Osteocyte (in vitro differentiated cells): ENCODE results near the gene NRIP1. TPM values are rescaled to one million over a fixed set of nuclear protein-coding genes. Genes with fewer than 3 reads are reported as not detected.

Source experiments
- DNase-seq: peaks from one replicate; pipeline ENCODE4 v3.0.0; 2021; ENCODE audit warnings: mixed read lengths; ENCODE audit not compliant: unreplicated experiment; ENCODE audit errors: extremely low spot score
- H3K27ac Mint-ChIP-seq: one replicate; pipeline ENCODE4 v1.8.0; 2021; ENCODE audit warnings: mild to moderate bottlenecking, mixed read lengths; ENCODE audit not compliant: unreplicated experiment
- H3K27me3 Mint-ChIP-seq: one replicate; pipeline ENCODE4 v1.8.0; 2021; ENCODE audit warnings: mixed read lengths; ENCODE audit not compliant: unreplicated experiment
- H3K36me3 Mint-ChIP-seq: one replicate; pipeline ENCODE4 v1.8.0; 2021; ENCODE audit warnings: mixed read lengths; ENCODE audit not compliant: unreplicated experiment
- H3K4me1 Mint-ChIP-seq: one replicate; pipeline ENCODE4 v1.8.0; 2021; ENCODE audit warnings: mixed read lengths; ENCODE audit not compliant: unreplicated experiment
- H3K4me3 Mint-ChIP-seq: one replicate; pipeline ENCODE4 v1.8.0; 2021; ENCODE audit warnings: mild to moderate bottlenecking, moderate library complexity, mixed read lengths; ENCODE audit not compliant: unreplicated experiment
- H3K9me3 Mint-ChIP-seq: one replicate; pipeline ENCODE4 v1.8.0; 2021; ENCODE audit warnings: mixed read lengths; ENCODE audit not compliant: unreplicated experiment
- CTCF ChIP-seq: fragments of 200-600 bp; sonication (generic); IDR thresholded peaks from 2 replicates; pipeline ENCODE4 v1.5.0; 2021; ENCODE audit warnings: antibody characterized with exemption, mild to moderate bottlenecking, moderate library complexity
- total RNA-seq: library from RNA; stranded (reverse); gene quantifications from 2 replicates; pipeline ENCODE4 v1.2.1, GENCODE V29; 2021

The NRIP1 gene
- total RNA-seq, 1 donor from 2014 or later = 17.4 TPM

- TF ChIP-seq CTCF = no peak
- H3K9me3 Mint-ChIP-seq = no peaks in the 10 kb centered on the region
- H3K27ac Mint-ChIP-seq = no peak overlapping the region
These were observed 72.8 kb downstream of the NRIP1 start for GRCh38 chr21:14991957-14992356.

DNA sequence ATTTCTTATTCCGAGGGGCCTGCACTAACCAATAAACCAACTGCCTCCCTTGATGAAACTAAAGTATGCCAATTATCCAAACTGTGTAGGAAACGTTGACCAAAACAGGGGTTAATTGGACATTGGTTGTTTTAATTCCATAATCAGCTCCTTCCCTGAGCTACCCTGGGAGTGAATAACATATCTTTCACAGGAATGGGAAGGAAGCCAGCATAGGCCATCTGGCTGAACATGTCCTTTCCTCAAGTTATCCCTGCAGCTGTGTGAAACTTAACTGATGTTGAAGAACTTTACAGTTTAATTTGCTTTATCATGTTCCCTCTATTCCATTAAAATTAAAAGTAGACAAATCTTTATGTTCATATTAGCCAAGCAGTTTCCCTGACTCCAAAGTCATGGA lies 75.4 kb downstream of the NRIP1 start:
- Mint-ChIP-seq H3K36me3 (peaks cover 7% of the 10 kb centered on the region), H3K9me3 (no peaks in the 10 kb centered on the region), H3K27ac (no peak overlapping the region), H3K27me3 (no peaks in the 10 kb centered on the region), H3K4me3 (no peak overlapping the region), H3K4me1 (peaks cover 25% of the 10 kb centered on the region)
- DNase-seq = no peak
- TF ChIP-seq CTCF = no peak

More at GRCh38 chr21:14991957-14992356, 72.8 kb downstream of the NRIP1 start:
- Mint-ChIP-seq H3K36me3 (peaks cover 4% of the 10 kb centered on the region), H3K4me1 (peaks cover 42% of the 10 kb centered on the region), H3K4me3 (no peak overlapping the region), H3K27me3 (no peaks in the 10 kb centered on the region)
- no peak for DNase-seq

DNA sequence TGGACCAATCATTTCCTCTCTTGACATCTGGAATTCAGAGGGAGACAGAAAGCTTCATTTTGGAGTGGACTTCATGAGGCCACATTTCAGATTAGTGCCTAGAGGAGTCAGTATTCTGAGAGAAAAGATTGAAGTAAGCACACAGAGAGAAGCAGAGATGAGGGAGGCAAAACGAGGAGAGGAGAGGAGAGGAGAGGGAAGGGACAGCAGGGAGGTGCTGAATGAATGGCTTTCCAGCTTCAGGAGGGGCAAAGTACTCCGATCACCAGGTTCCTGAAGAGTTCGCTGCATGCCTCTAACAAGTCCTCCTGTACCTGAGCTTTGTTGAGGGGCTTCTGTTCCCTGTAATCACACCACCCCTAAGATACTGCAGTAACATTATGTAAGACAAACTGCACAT lies 76.0 kb downstream of the NRIP1 start:
- peaks cover 2% of the 10 kb centered on the region for H3K9me3 Mint-ChIP-seq
- H3K27me3 Mint-ChIP-seq = no peaks in the 10 kb centered on the region
- no peak for TF ChIP-seq CTCF
- no peak overlapping the region for H3K4me3 Mint-ChIP-seq
- peaks cover 25% of the 10 kb centered on the region for H3K4me1 Mint-ChIP-seq
- H3K27ac Mint-ChIP-seq = no peak overlapping the region
- no peak for DNase-seq
- peaks cover 13% of the 10 kb centered on the region for H3K36me3 Mint-ChIP-seq

DNA sequence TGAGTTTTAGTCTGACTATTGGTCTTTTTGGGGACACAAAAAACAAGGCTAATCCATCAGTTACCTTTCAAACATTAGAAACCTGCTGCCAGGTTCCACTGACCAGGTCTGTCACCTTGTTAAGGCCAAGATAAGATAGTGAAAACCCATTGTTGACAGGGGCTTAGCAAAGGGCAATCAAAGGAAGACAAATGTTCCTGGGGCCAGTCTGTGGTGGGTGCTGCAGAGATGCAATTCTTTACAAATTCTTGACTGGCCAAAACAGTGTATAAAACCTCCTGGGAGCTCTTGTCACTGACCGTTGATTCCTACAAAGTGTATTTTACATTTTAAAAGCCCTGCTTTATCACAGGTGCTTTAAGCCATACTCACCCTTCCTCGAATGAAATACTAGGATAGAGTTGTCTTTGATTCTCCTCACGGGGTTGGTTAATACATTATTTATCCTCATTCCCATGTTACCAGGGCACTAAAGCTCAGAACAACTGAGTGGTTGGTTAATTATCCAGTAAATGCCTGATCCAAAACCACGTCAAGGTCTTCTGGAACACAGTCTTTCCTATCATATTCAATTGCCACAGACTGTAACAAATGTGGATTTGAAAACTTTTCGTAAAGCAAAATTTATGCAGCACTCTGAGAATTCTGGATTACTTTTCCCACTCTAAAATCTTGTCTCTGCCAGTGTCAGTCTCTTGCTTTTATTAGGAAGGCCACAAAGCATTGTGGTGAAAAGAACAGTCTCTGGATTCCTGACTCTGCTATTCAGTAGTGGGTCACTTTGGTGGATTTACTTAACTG lies 77.2 kb downstream of the NRIP1 start:
- H3K36me3 Mint-ChIP-seq = peaks cover 15% of the 10 kb centered on the region

More for the DNA sequence above, 77.2 kb downstream of the NRIP1 start:
- Mint-ChIP-seq H3K27me3 (no peaks in the 10 kb centered on the region), H3K4me3 (no peak overlapping the region), H3K4me1 (peaks cover 21% of the 10 kb centered on the region), H3K9me3 (peaks cover 6% of the 10 kb centered on the region), H3K27ac (no peak overlapping the region)
- TF ChIP-seq CTCF = no peak
- no peak for DNase-seq
